H1 (cell line): ENCODE measurements around the gene FAM216A. TPM values are rescaled to one million over a fixed set of nuclear protein-coding genes. Genes with fewer than 3 reads are reported as not detected.

ENCODE experiments used
- CTCF ChIA-PET: fragments of 300-600 bp; sonication (Branson Sonifier 250); formaldehyde crosslinking; loops from one replicate; lab custom pipeline; 2021; ENCODE audit not compliant: partially characterized antibody; lab: Charles Lee
- POLR2A ChIA-PET: fragments of 300-600 bp; sonication (Branson Sonifier 250); formaldehyde crosslinking; loops from one replicate; lab custom pipeline; 2021; ENCODE audit warnings: inconsistent platforms; ENCODE audit not compliant: partially characterized antibody; lab: Charles Lee
- DNase-seq, 2 experiments: peaks; one replicate each; pipeline versions ENCODE4 v3.0.0 to v3.0.0-alpha.2; 2010 to 2022; ENCODE audit warnings: low spot score in 2 of 2, low read depth in 1 of 2, mixed read lengths in 1 of 2
- FAIRE-seq: peaks from 2 replicates; lab custom pipeline; 2011; peaks lifted over from hg19 to GRCh38; lab: Jason Lieb, UNC
- H2AFZ ChIP-seq: 2 replicates; pipeline ENCODE4 v1.8.1; 2012; ENCODE audit warnings: low read length, inconsistent platforms
- H2AK5ac ChIP-seq: 2 replicates; pipeline ENCODE4 v1.6.1; 2013; ENCODE audit warnings: low read depth, low read length
- H2BK120ac ChIP-seq: replicated peaks from 2 replicates; pipeline ENCODE3; 2013; ENCODE audit warnings: low read depth, low read length, inconsistent platforms
- H2BK12ac ChIP-seq: 2 replicates; pipeline ENCODE4 v1.6.1; 2013; ENCODE audit warnings: low read depth, low read length
- H2BK15ac ChIP-seq: 2 replicates; pipeline ENCODE4 v1.6.1; 2013; ENCODE audit warnings: low read length
- H2BK20ac ChIP-seq: 2 replicates; pipeline ENCODE4 v1.6.1; 2013; ENCODE audit warnings: low read length
- H2BK5ac ChIP-seq: 2 replicates; pipeline ENCODE4 v1.6.1; 2013; ENCODE audit warnings: low read depth, low read length
- H3K14ac ChIP-seq: 2 replicates; pipeline ENCODE4 v1.6.1; 2013; ENCODE audit warnings: inconsistent platforms; ENCODE audit not compliant: insufficient read length
- H3K18ac ChIP-seq: 2 replicates; pipeline ENCODE4 v1.6.1; 2013; ENCODE audit warnings: low read length; ENCODE audit errors: extremely low read depth
- H3K23ac ChIP-seq: 2 replicates; pipeline ENCODE4 v1.6.1; 2013; ENCODE audit warnings: inconsistent platforms; ENCODE audit not compliant: insufficient read length
- H3K23me2 ChIP-seq: 2 replicates; pipeline ENCODE4 v1.6.1; 2013; ENCODE audit warnings: low read depth, low read length
- H3K27ac ChIP-seq: 2 replicates; pipeline ENCODE4 v1.6.1; 2011; ENCODE audit warnings: low read depth, low read length, inconsistent platforms
- H3K27me3 ChIP-seq, 4 experiments: replicated peaks in 1 of 4; 1 replicate in 1 of 4; 2 replicates in 3 of 4; pipeline versions ENCODE4 v1.6.1 to v1.8.1; 2011 to 2013; ENCODE audit warnings: low read length in 3 of 4, mild to moderate bottlenecking in 3 of 4, inconsistent platforms in 2 of 4, mixed read lengths in 2 of 4, moderate library complexity in 1 of 4; ENCODE audit not compliant: control insufficient read depth in 3 of 4, insufficient read depth in 3 of 4; ENCODE audit errors: extremely low read depth in 1 of 4
- H3K36me3 ChIP-seq, 4 experiments: 2 replicates each; pipeline versions ENCODE4 v1.6.1 to v1.8.1; 2011 to 2013; ENCODE audit warnings: mild to moderate bottlenecking in 4 of 4, low read length in 3 of 4, moderate library complexity in 2 of 4, control low read depth in 1 of 4, inconsistent platforms in 1 of 4; ENCODE audit not compliant: insufficient read depth in 4 of 4, control insufficient read depth in 2 of 4
- H3K4ac ChIP-seq: replicated peaks from 2 replicates; pipeline ENCODE3; 2013; ENCODE audit warnings: low read length, low read depth, mixed read lengths, inconsistent platforms; ENCODE audit not compliant: insufficient read length
- H3K4me1 ChIP-seq, 4 experiments: replicated peaks in 1 of 4; 1 replicate in 1 of 4; 2 replicates in 3 of 4; pipeline versions ENCODE4 v1.6.1 to v1.8.1; 2011 to 2013; ENCODE audit warnings: low read length in 3 of 4, inconsistent platforms in 2 of 4, mixed read lengths in 1 of 4; ENCODE audit not compliant: insufficient read depth in 4 of 4, control insufficient read depth in 3 of 4
- H3K4me2 ChIP-seq, 2 experiments: 2 replicates each; pipeline versions ENCODE4 v1.6.1 to v1.8.1; 2011 to 2013; ENCODE audit warnings: low read depth in 2 of 2, low read length in 2 of 2, control low read depth in 1 of 2, inconsistent platforms in 1 of 2, mild to moderate bottlenecking in 1 of 2; ENCODE audit not compliant: insufficient read depth in 1 of 2
- H3K4me3 ChIP-seq, 4 experiments: fragments of 200-600, 300-600 bp in 1 of 4; sonication (generic), shearing (Covaris generic), sonication (Bioruptor Twin) in 1 of 4; 2 replicates each; pipeline versions ENCODE4 v1.5.1 to v1.8.1; 2011 to 2016; ENCODE audit warnings: low read length in 4 of 4, low read depth in 3 of 4, control low read depth in 2 of 4, inconsistent platforms in 2 of 4, mild to moderate bottlenecking in 2 of 4, mixed read lengths in 1 of 4, moderate library complexity in 1 of 4; ENCODE audit not compliant: insufficient read depth in 2 of 4; ENCODE audit errors: extremely low read depth in 1 of 4
- H3K56ac ChIP-seq: replicated peaks from 2 replicates; pipeline ENCODE3; 2013; ENCODE audit warnings: low read depth, mild to moderate bottlenecking, mixed read lengths, low read length, inconsistent platforms; ENCODE audit not compliant: insufficient read length
- H3K79me1 ChIP-seq: 2 replicates; pipeline ENCODE4 v1.6.1; 2013; ENCODE audit warnings: low read depth, low read length, control low read depth
- H3K79me2 ChIP-seq, 2 experiments: 2 replicates each; pipeline versions ENCODE4 v1.6.1 to v1.8.1; 2012 to 2013; ENCODE audit warnings: low read length in 2 of 2, mild to moderate bottlenecking in 2 of 2, inconsistent platforms in 1 of 2; ENCODE audit not compliant: insufficient read depth in 2 of 2, control insufficient read depth in 1 of 2
- H3K9ac ChIP-seq, 4 experiments: replicated peaks in 1 of 4; 1 replicate in 1 of 4; 2 replicates in 3 of 4; pipeline versions ENCODE4 v1.6.1 to v1.8.1; 2011 to 2013; ENCODE audit warnings: low read depth in 3 of 4, low read length in 3 of 4, control low read depth in 2 of 4, mild to moderate bottlenecking in 2 of 4, moderate library complexity in 2 of 4, inconsistent platforms in 1 of 4; ENCODE audit errors: extremely low read depth in 1 of 4
- H3K9me3 ChIP-seq, 2 experiments: 2 replicates each; pipeline versions ENCODE4 v1.6.1 to v1.8.1; 2012 to 2013; ENCODE audit warnings: mild to moderate bottlenecking in 2 of 2, moderate library complexity in 2 of 2, control low read depth in 1 of 2, inconsistent platforms in 1 of 2, low read depth in 1 of 2, low read length in 1 of 2, mixed read lengths in 1 of 2; ENCODE audit not compliant: insufficient read depth in 2 of 2
- H4K20me1 ChIP-seq, 2 experiments: replicated peaks in 1 of 2; 2 replicates each; pipeline versions ENCODE3 to v1.8.1; 2011 to 2013; ENCODE audit warnings: inconsistent platforms in 2 of 2, low read length in 2 of 2, mild to moderate bottlenecking in 1 of 2; ENCODE audit not compliant: insufficient read depth in 2 of 2, control insufficient read depth in 1 of 2
- H4K5ac ChIP-seq: 2 replicates; pipeline ENCODE4 v1.6.1; 2013; ENCODE audit warnings: low read length, low read depth, mixed read lengths, inconsistent platforms; ENCODE audit not compliant: insufficient read length
- H4K8ac ChIP-seq: 2 replicates; pipeline ENCODE4 v1.8.0; 2013; ENCODE audit warnings: mild to moderate bottlenecking, moderate library complexity, low read length, inconsistent platforms; ENCODE audit not compliant: insufficient read depth; ENCODE audit errors: extremely low read depth
- H4K91ac ChIP-seq: replicated peaks from 2 replicates; pipeline ENCODE3; 2013; ENCODE audit warnings: low read length, mixed read lengths, inconsistent platforms; ENCODE audit not compliant: insufficient read length
- BCL11A ChIP-seq, 2 experiments: IDR thresholded peaks; one replicate each; pipeline ENCODE4 v1.6.1; 2011; ENCODE audit warnings: low read depth in 2 of 2, low read length in 2 of 2, mild to moderate bottlenecking in 2 of 2
- CTCF ChIP-seq, 3 experiments: IDR thresholded peaks; 1 replicate in 2 of 3; 2 replicates in 1 of 3; pipeline versions ENCODE4 v1.5.1 to v1.6.1; 2011; ENCODE audit warnings: low read length in 3 of 3, mild to moderate bottlenecking in 3 of 3, inconsistent platforms in 2 of 3, low read depth in 1 of 3, moderate library complexity in 1 of 3; ENCODE audit not compliant: insufficient read depth in 1 of 3; ENCODE audit errors: control extremely low read depth in 1 of 3
- KDM4A ChIP-seq: IDR thresholded peaks from one replicate; pipeline ENCODE4 v1.7.1; 2012; ENCODE audit warnings: low read depth, mild to moderate bottlenecking, moderate library complexity, low read length, inconsistent platforms; ENCODE audit not compliant: severe bottlenecking
- NRF1 ChIP-seq: IDR thresholded peaks from 2 replicates; pipeline ENCODE4 v1.6.1; 2011; ENCODE audit warnings: mild to moderate bottlenecking, low read depth, low read length, improper control_type of control experiment
- TAF1 ChIP-seq: IDR thresholded peaks from 2 replicates; pipeline ENCODE4 v1.6.1; 2011; ENCODE audit warnings: mild to moderate bottlenecking, low read depth, low read length
- WGBS, 2 experiments: shearing (Covaris generic) in 1 of 2; methylation state at CpG; one replicate each; pipeline versions ENCODE4 v1.1.6 to v1.1.7; 2013 to 2015; ENCODE audit warnings: low lambda C conversion rate in 2 of 2, mixed read lengths in 2 of 2, inconsistent platforms in 1 of 2, low coverage in 1 of 2, missing lambda C conversion rate in 1 of 2; ENCODE audit not compliant: insufficient replicate concordance in 2 of 2, insufficient coverage in 1 of 2, insufficient read length in 1 of 2; ENCODE audit errors: extremely low coverage in 1 of 2, missing lambda C conversion rate in 1 of 2; 5-methylcytosine and 5-hydroxymethylcytosine counted together
- polyA plus RNA-seq, 7 experiments: library from polyadenylated mRNA; depleted of rRNA in 3 of 7; stranded (reverse) in 5 of 7; unstranded in 2 of 7; fragments of >200 nt in 5 of 7; fragments of 200-250 nt in 2 of 7; gene quantifications; 1 replicate in 5 of 7; 2 replicates in 1 of 7; 4 replicates in 1 of 7; pipeline versions ENCODE4 v1.2.1 to v1.2.3, GENCODE V29; 2011 to 2013; ENCODE audit warnings: missing spikeins in 2 of 7, mixed read lengths in 2 of 7
- total RNA-seq: library from RNA; stranded (reverse); fragmentation: NEBNext Ultra II Directional; extraction: Animal tissue kit (Norgen Biotek cat#: 25700); gene quantifications from 2 replicates; pipeline ENCODE4 v1.2.1, GENCODE V29; 2021
- TF ChIP-seq, protein P1 (sequence below): IDR thresholded peaks from 2 replicates; pipeline ENCODE4 v1.6.1; 2011; ENCODE audit warnings: low read length, improper control_type of control experiment

Gene FAM216A
- total and polyA plus RNA-seq, 2 of the 8 experiments (the other 6 are each of a cell fraction or from before 2014, with no cell fraction given): 19.8 to 24.6 TPM

DNA sequence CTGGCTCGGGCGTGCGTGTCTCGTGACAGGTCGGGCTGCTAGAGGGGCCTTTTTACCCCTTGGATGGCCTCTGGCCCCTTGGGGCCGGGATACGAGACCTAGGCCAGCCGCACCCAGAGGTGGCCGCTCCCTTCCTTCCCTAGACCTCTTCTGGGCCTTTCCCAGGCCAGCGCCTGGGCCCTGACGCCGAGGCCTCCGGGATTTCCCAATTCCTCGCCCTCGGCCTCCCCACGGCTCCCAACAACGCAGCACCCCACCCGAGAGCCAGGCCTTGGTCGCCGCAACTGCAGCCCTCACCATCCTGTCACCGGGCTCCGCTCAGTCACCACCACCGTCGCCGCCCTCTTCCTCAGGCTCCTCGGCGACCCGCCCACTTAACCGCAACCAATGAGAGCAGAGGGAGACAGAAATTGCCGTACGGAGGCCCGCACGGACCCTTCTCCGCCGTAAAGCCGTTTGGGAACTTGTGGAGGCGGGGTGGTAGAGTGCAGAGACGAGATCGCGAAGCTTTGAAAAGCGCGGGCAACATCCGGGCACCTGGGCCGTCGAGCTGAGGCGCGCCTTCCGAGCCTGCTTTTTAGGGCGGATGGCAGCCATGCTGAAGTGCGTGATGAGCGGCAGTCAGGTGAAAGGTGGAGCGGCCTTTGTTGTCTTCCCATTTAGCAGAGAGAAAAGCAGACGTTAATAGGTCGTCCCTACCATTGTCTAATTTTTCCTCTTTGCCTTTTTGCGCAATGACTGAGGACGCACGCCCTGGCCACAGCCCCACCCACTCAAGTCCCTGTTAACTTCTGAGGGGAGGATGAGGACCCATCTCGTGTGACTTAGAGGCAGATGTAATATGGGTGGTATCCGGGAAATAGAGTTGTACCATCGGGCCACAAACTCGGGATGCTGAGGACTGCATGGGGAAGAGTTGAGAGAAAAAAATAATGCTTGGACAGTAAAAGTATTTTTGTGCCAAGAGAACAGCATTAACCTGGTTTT is 33.4 kb downstream of the FAM216A start, which contains the start of the genes RAD9B and VPS29:
Gene RAD9B, plus strand, starts transcription at position 580 of the 987 bp plus-strand sequence. Its CDS starts 7 bp downstream, at position 587.
Gene VPS29, minus strand, starts transcription at position 360 of the 987 bp plus-strand sequence. Its CDS starts 60 bp downstream, at position 300.
- peak within 1 kb of the TSS; percentile 51 for H4K91ac ChIP-seq
- peak within 1 kb of the TSS; percentile 31 for H4K5ac ChIP-seq
- no peaks in the 10 kb centered on the region for H3K4me1 ChIP-seq
- no peak within 1 kb of the TSS for H3K14ac ChIP-seq
- no peak within 1 kb of the TSS for H2BK15ac ChIP-seq
- peak within 1 kb of the TSS; percentile 72 for H3K18ac ChIP-seq
- peaks cover 3 to 13% (median 12%) of the 10 kb centered on the region in 4 experiments for H3K27me3 ChIP-seq
- H3K23me2 ChIP-seq: peaks cover 4% of the 10 kb centered on the region; the same call in 1 of the 2 replicates
- H3K9me3 ChIP-seq: peaks cover 4 to 5% of the 10 kb centered on the region in 2 experiments; a peak in 2 of 4 replicates
- ChIA-PET CTCF (interaction anchor here (1.6 to 1.8 kb wide), 3 partner anchors 52 to 101 kb away, joined by 4 to 6 read pairs (median 4); partner anchors contain the start of gene ARPC3), POLR2A (interaction anchor here (0.9 to 2.9 kb wide), 8 partner anchors 9 to 120 kb away, joined by 3 to 29 read pairs (median 4); partner anchors contain the start of genes FAM216A and GPN3)
- FAIRE-seq (no peak), DNase-seq (peak; percentile 96 to 99)
- H2BK5ac ChIP-seq: 0 out of 2 replicates have a peak within 1 kb of the TSS, but pooled peaks have one; percentile 9
- H3K23ac ChIP-seq: no peak within 1 kb of the TSS
- H2AK5ac ChIP-seq: no peak within 1 kb of the TSS
- peak within 1 kb of the TSS; percentile 85 for H2AFZ ChIP-seq
- H3K4ac ChIP-seq: peak within 1 kb of the TSS; percentile 30
- H3K56ac ChIP-seq: peak within 1 kb of the TSS; percentile 8
- peak within 1 kb of the TSS; percentile 52 to 82 (median 67) for H3K9ac ChIP-seq
- peak within 1 kb of the TSS; percentile 83 to 94 (median 93) for H3K4me3 ChIP-seq
- peak within 1 kb of the TSS; percentile 93; the same call in 1 of the 2 replicates for H2BK12ac ChIP-seq
- H3K27ac ChIP-seq: no peak within 1 kb of the TSS
- no peak within 1 kb of the TSS for H2BK20ac ChIP-seq
- H4K8ac ChIP-seq: peak within 1 kb of the TSS; percentile 87; the same call in 1 of the 2 replicates
- H3K36me3 ChIP-seq: no peaks in the 10 kb centered on the region; a peak in 1 of 8 replicates
- no peak within 1 kb of the TSS for H2BK120ac ChIP-seq
- H3K79me2 ChIP-seq: peaks cover 0 to 19% of the 10 kb centered on the region in 2 experiments; a peak in 2 of 4 replicates
- WGBS, 2 experiments: 14% methylated on average over 60 of the region's 61 CpGs; no CpG with 5 or more reads in 1 of the 2 experiments
- H3K79me1 ChIP-seq: no peaks in the 10 kb centered on the region
- H4K20me1 ChIP-seq: no peaks in the 10 kb centered on the region
- peak within 1 kb of the TSS; percentile 70 to 82 for H3K4me2 ChIP-seq
- no peak for TF ChIP-seq CTCF (IDR thresholded peaks at IDR 0.05; ENCODE audit: control extremely low read depth in 1 of 3, insufficient read depth in 1 of 3, low read depth in 1 of 3, low read length in 3 of 3)
- peak; percentile 84 for TF ChIP-seq KDM4A
- TF ChIP-seq NRF1: no peak
- TF ChIP-seq, protein P1, sequence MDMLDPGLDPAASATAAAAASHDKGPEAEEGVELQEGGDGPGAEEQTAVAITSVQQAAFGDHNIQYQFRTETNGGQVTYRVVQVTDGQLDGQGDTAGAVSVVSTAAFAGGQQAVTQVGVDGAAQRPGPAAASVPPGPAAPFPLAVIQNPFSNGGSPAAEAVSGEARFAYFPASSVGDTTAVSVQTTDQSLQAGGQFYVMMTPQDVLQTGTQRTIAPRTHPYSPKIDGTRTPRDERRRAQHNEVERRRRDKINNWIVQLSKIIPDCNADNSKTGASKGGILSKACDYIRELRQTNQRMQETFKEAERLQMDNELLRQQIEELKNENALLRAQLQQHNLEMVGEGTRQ: peak; percentile 34; the same call in 1 of the 2 replicates
- TF ChIP-seq BCL11A (IDR thresholded peaks at IDR 0.05; ENCODE audit: low read depth in 2 of 2, low read length in 2 of 2): no peak
- TF ChIP-seq TAF1: peak; percentile 77
